ENCODE measurements around the gene PSMC1.

The PSMC1 gene

DNA sequence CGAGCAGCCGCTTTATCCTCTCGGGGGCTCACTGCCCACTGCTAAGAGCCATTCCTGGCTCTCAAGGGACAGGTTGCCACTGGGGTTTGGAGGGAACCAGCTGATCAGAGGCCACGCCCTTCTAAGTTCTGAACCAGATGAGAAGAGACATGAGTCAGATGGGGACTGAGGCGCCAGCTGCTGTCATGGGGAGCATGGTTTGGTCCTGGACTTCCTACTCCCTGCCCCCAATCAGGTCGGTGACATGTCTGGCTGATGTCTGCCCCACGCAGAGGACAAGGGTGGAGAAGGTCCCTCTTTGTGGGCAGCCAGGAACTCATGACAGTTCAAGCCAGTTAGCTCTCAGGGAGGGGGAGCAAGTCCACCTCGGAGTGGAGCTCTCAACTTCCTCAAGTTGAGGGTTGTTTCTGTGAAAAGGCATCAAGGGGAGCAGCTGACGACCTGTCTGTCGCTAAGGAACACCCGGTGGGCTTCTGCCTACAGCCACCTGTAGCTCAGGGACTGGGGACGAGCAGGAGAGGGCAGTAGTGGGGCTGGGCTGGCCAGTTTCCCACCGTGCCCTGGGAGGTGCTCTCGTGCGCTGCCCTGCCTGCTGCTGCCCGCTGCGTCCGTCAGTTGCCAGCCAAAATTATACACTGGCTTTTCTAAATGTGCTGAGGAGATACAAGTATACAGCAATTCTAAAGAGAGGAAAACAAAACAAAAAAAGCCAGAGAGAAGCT, 20.5 kb downstream of the PSMC1 start:
- DNase-seq, result no peak

DNA sequence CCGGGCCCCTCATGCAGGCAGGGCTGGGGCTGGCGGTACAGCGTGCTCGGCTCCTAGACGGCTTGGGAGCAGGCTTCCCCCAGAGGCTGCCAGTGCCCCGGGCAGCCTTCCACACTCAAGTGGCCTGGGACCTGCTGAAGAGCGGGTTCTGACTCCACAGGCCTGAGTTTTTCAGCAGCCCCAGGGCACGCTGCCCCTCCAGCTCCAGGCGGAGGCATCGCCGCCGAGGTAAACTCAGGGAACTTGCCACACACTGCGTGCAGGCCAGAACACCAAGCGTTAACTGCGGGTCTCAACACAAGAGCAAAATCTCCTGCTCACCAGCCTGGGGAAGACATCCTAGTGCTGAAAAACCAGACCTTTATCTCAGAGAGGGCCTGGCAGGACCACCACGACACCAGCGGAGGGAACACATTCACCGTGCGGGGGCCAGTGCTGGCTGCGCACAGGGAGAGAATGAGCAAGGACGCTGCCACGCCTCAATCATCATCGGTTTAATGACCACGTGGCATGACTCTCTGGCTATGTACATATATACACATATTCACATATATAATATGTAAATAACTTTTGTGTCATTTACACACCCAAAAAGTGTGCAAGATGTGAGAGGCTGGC, 21.3 kb downstream of the PSMC1 start:
- DNase-seq, result no peak

GRCh38 chr14:90278199-90279175, 22.1 kb downstream of the PSMC1 start:
- DNase-seq, result no peak

DNA sequence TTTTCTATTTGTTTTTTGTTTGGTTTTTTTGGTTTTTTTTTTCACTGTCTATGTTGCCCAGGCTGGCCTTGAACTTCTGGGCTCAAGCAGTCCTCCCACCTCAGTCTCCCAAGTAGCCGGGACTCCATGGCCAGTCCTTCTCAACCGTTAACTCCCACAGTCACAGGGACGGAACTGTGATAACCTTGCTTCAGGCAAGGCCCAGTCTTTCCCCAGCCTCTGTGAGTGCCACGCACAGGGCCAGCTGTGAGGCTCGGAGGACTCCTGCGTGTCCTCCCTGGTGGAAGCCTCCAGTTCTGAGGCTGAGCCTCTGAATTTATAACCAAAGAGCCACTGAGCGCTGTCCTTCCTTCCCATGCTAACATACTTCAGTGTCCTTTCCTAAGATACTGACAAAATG, 23.7 kb downstream of the PSMC1 start:
- no peak for DNase-seq

- no peak for DNase-seq
These were observed 24.9 kb downstream of the PSMC1 start for GRCh38 chr14:90281261-90281660.

GRCh38 chr14:90281756-90282155, 25.4 kb downstream of the PSMC1 start:
- no peak for DNase-seq

- DNase-seq, result no peak
These were observed 31.4 kb downstream of the PSMC1 start for GRCh38 chr14:90287791-90288190.

DNA sequence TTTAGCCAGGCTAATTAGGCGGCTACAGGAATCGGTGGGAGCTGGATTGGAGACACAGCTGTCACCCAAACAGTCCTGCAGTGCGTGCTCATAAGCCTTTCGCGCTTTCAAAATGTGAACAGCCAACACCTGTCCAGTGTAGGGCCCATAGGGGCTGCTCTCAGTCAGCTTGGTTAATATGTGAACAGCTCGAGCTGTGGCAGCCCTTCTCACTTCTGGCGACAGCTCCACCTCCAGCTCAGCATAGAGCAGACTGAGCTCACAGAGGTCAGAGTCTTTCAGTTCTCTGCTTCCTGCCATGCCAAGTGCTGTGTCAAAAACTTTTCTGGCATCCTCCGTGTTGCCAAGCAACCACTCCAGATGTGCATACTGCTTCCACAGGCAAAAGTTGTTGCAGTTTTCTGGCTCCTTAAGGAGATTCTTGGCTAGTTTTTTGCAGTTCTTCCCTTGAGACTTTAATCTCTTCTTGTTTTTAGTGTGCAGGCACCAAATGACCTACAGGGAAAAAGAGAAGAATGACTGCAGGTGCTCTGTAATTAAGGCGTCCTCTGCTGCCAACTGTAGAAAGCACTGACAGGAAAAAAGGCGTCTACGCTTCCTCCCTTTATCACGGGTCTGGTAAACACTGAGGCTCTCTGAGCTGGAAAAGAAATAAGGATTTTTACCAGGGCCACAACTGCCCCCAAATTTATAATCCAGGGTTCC, 32.5 kb downstream of the PSMC1 start:
- no peak for DNase-seq

DNA sequence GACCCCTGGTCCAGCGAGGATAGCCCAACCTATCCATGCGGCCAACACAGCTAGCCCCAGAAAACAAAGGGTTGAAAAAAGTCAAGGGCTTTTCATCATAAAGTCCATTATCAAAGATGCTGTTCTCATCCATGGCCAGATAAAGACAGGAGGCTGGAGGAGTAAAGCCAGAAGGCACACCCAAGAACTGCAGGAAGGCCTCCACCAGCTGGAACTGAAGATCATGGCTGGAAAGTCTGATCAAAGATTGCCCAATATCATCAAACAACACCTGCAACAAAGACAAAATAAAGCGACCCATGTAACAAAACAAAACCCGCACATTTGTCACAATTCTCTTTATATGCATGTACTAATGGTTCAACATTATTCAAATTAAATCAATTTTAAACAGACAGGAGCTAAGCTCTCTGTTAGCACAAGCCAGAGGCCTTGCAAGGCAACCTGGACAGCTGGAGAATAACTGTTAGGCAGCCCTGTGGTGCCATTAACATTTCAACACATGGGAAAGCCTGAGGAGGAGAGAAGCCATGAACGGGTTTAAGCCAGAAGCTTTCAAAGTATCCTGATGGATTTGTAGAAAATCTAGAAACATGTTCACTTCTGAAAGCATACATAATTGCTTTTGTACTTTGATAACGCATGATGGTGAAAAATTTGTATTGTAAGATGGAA, 34.1 kb downstream of the PSMC1 start:
- no peak for DNase-seq

DNA sequence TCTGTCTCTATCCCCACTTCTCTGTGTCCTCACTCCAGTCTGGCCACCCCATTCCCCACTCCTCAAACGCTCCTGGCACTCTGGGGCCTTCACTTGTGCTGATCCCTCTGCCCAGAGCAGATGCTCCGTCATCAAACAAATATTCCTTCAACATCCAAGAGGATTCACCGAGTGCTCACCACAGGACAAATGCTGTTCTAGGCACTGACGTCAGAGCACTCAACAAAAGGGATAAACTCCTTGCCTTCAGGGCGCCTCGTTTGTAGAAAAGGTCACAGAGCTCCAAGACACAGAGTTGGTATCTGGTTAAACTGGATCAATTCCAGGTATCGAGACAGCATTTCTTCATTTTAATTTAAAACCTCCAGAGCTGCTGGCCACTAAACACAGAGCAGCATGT, 35.3 kb downstream of the PSMC1 start:
- DNase-seq, result no peak

DNA sequence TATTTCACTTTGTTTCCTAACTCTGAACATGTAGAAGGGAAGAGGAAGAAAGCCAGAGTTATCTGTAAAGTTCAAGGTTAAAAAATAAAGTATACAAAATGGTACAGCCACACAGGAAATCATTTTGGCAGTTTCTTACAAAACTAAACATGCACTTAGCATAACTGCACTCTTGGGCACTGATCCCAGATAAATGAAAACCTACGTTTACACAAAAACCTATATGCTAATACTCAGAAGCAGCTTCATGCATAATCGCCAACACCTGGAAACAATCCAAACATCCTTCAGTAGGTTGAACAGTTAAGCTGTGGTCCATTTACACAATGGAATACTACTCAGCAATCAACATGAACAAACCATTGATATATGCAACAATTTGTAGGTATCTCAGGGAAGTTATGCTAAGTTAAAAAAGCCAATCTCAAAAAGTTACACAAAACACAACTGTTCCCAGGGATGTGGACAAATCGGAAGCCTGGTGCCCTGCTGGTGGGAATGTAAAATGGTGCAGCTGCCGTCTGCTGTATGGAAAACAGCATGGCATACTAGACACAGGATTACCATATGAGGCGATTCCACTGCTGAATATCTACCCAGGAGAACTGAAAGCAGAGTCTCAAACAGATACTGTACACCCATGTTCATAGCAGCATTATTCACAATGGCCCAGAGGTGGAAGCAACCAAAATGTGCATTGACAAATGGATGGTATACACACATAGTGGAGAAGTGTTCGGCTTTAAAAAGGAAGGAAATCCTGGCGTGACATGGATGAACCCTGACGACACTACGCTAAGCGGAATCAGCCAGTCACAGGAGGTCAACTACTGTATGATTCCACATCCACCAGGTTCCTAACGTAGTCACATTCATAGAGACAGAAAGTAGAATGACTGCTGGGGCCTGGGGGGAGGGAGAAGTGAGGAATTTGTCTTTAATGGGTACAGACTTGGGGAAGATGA, 37.7 kb downstream of the PSMC1 start:
- DNase-seq, result no peak

DNA sequence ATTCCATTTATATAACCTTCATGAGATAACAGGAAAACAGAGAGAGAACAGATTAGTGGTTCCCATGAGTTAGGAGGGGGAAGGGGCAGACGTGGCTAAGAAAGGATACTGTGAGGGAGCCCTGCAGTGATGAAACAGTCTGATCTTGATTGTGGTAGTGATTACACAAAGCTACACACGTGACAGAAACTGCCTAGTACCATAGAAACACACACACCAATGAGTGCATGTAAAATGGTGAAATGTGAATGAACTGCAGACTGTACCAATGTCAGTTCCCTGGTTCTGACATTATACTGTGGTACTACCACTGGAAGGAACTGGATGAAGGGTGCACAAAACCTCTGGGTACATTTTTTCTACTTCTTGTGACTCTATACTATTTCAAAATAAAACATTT, 38.5 kb downstream of the PSMC1 start:
- no peak for DNase-seq

DNA sequence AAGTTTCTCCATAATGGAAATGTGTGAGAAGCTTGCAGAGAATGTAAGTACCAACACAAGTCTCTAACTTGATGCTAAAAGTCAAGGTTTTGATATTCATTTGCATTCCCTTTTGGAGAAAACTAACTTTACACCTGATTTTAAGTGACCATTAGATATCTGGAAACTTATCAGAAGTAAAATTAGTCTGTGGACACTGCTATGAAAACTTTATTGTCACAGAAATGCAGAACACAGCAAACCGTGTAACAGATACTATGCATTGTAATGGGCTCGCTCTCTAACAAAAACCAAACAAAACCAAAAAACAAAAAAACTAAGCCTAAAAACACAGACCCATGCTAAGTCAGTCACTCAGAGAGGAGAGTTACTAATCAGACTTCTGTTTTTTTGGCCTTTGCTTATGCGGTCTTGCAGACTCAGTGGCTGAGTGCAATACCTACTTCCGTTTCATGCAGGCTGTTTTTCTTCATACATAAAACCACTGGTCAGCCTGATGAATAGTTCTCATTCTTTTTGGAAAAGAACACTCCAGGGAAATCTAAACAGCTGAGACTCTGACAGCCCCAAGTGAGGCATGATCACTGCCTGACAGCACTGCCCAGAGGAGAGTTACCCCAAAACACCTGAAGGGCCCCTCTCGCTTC, 39.6 kb downstream of the PSMC1 start:
- DNase-seq, result no peak

GRCh38 chr14:90296641-90297040, 40.3 kb downstream of the PSMC1 start:
- DNase-seq, result no peak

DNA sequence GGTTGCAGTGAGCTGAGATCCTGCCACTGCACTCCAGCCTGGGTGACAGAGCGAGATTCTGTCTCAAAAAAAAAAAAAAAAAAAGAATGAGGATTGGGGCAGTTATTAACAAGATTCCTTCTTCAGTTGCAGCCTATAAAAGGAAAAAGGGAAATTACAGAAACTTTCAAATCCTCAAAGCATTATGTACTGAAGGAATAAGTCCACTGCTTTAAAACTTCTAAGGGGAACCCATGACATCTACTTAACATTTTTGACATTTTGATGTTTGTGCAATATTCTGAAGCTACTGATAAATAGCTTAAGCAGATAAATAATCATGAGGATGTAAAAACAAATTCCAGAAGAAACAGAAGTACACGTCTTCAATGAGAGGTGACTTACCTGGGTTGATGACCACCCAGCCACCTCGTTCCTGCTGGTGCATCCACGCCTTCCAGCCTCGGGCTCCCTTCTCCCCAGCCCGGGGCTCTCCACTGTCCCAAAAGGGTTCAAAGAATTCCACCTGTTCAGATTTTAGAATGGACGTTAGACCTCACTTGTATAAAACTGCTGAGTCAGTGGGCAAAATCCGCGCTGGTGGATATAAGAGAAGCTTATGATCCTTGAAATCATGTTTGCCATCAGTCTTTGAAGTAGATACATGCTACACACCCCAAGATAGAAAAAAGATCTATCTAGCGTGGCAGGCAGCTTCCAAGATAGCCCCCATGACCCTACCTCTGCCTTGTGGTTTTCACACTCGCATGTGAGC, 41.7 kb downstream of the PSMC1 start:
- no peak for DNase-seq

GRCh38 chr14:90299408-90299807, 43.1 kb downstream of the PSMC1 start:
- DNase-seq, result no peak

GRCh38 chr14:90300611-90301047, 44.3 kb downstream of the PSMC1 start:
- DNase-seq, result no peak

GRCh38 chr14:90301122-90301521, 44.8 kb downstream of the PSMC1 start:
- no peak for DNase-seq

DNA sequence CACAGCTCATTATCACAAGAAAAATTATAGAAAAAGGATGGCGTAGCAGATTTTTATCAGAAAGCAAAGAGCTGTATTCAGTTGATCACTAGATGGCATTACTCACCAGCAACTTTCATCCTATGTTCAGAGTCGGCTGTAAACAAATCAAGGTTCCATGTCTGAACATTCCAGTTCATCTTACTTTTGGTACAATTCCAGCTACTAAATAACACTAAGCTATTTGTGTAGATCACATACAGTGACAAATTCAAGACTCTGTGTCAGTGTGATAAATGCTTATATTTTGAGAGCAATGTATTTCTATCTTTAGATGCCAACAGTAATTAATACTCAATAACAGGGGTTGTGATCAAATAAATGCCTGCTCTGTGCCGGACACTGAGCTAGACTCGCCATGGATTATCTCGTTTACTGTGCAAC, 45.3 kb downstream of the PSMC1 start:
- no peak for DNase-seq
